ENCODE data around the gene EXPH5.

The EXPH5 gene

DNA sequence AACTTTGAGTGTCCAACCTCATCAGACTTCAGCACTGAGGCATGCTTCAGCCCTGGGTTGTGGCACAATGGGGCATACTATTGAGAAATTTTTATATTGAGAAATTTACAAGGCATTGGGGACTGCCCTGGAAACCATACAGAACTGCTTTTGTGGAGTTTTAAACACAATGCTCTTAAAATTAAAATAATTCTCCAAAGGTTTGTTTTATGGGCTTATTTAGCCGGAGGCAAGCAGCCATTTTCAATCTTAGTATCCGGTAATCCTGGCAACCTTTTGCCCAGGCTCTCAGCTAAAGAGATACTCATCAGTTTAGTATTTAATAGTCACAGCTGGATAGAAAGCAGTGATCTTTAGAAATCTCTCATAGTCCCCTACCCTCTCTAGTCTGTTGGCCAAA, 3.1 kb upstream of the EXPH5 start:
- Histone ChIP-seq H3K27ac (ENCODE audit: extremely low read depth, low read depth, low read length) (no peak overlapping the region), H3K9me3 (ENCODE audit: control insufficient read depth, insufficient read depth, low read depth, low read length) (no peaks in the 10 kb centered on the region), H3K36me3 (ENCODE audit: control insufficient read depth in 2 of 2, insufficient read depth in 1 of 2, low read length in 2 of 2) (no peaks in the 10 kb centered on the region), H3K4me1 (ENCODE audit: control insufficient read depth, insufficient read depth, low read length) (no peaks in the 10 kb centered on the region), H3K4me3 (ENCODE audit: low read depth, low read length) (no peak overlapping the region)
- TF ChIP-seq ZIC2 (tag by site-specific recombination; IDR thresholded peaks at IDR 0.05), result no peak
- no peak for TF ChIP-seq ZNF138 (tag by site-specific recombination; IDR thresholded peaks at IDR 0.05; ENCODE audit: borderline replicate concordance)
- TF ChIP-seq ZNF707 (tag by site-specific recombination; IDR thresholded peaks at IDR 0.05), result no peak
- TF ChIP-seq, protein P1, sequence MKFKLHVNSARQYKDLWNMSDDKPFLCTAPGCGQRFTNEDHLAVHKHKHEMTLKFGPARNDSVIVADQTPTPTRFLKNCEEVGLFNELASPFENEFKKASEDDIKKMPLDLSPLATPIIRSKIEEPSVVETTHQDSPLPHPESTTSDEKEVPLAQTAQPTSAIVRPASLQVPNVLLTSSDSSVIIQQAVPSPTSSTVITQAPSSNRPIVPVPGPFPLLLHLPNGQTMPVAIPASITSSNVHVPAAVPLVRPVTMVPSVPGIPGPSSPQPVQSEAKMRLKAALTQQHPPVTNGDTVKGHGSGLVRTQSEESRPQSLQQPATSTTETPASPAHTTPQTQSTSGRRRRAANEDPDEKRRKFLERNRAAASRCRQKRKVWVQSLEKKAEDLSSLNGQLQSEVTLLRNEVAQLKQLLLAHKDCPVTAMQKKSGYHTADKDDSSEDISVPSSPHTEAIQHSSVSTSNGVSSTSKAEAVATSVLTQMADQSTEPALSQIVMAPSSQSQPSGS (tag by site-specific recombination; IDR thresholded peaks at IDR 0.05; ENCODE audit: low read depth), result no peak
- no peak for TF ChIP-seq ZNF354C (tag by site-specific recombination; IDR thresholded peaks at IDR 0.05; ENCODE audit: borderline replicate concordance, low read depth)
- TF ChIP-seq ZNF626 (tag by site-specific recombination; IDR thresholded peaks at IDR 0.05), result no peak
- no peak for TF ChIP-seq HOXA7 (CRISPR knock-in tag; IDR thresholded peaks at IDR 0.05; ENCODE audit: borderline replicate concordance)
- TF ChIP-seq ZBTB1 (tag by site-specific recombination; IDR thresholded peaks at IDR 0.05), result no peak
- TF ChIP-seq ZNF24 (tag by site-specific recombination; IDR thresholded peaks at IDR 0.05), result no peak
- TF ChIP-seq, protein P2, sequence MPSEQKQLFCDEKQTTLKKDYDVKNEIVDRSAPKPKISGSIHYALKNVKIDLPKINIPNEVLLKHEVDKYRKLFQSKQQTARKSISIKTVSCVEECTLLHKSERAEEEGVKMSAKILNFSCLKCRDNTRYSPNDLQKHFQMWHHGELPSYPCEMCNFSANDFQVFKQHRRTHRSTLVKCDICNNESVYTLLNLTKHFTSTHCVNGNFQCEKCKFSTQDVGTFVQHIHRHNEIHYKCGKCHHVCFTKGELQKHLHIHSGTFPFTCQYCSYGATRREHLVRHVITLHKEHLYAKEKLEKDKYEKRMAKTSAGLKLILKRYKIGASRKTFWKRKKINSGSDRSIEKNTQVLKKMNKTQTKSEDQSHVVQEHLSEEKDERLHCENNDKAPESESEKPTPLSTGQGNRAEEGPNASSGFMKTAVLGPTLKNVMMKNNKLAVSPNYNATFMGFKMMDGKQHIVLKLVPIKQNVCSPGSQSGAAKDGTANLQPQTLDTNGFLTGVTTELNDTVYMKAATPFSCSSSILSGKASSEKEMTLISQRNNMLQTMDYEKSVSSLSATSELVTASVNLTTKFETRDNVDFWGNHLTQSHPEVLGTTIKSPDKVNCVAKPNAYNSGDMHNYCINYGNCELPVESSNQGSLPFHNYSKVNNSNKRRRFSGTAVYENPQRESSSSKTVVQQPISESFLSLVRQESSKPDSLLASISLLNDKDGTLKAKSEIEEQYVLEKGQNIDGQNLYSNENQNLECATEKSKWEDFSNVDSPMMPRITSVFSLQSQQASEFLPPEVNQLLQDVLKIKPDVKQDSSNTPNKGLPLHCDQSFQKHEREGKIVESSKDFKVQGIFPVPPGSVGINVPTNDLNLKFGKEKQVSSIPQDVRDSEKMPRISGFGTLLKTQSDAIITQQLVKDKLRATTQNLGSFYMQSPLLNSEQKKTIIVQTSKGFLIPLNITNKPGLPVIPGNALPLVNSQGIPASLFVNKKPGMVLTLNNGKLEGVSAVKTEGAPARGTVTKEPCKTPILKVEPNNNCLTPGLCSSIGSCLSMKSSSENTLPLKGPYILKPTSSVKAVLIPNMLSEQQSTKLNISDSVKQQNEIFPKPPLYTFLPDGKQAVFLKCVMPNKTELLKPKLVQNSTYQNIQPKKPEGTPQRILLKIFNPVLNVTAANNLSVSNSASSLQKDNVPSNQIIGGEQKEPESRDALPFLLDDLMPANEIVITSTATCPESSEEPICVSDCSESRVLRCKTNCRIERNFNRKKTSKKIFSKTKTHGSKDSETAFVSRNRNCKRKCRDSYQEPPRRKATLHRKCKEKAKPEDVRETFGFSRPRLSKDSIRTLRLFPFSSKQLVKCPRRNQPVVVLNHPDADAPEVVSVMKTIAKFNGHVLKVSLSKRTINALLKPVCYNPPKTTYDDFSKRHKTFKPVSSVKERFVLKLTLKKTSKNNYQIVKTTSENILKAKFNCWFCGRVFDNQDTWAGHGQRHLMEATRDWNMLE (tag by site-specific recombination; conservative IDR thresholded peaks at IDR 0.05; ENCODE audit: low read depth), result no peak
- no peak for TF ChIP-seq SCRT1 (tag by site-specific recombination; IDR thresholded peaks at IDR 0.05; ENCODE audit: borderline replicate concordance)
- no peak for TF ChIP-seq ZNF670 (tag by site-specific recombination; IDR thresholded peaks at IDR 0.05; ENCODE audit: low read depth)
- no peak for TF ChIP-seq ZNF341 (tag by site-specific recombination; IDR thresholded peaks at IDR 0.05; ENCODE audit: low read depth)
- CTCF ChIA-PET, result no interaction called here
- POLR2A ChIA-PET, result no interaction called here

DNA sequence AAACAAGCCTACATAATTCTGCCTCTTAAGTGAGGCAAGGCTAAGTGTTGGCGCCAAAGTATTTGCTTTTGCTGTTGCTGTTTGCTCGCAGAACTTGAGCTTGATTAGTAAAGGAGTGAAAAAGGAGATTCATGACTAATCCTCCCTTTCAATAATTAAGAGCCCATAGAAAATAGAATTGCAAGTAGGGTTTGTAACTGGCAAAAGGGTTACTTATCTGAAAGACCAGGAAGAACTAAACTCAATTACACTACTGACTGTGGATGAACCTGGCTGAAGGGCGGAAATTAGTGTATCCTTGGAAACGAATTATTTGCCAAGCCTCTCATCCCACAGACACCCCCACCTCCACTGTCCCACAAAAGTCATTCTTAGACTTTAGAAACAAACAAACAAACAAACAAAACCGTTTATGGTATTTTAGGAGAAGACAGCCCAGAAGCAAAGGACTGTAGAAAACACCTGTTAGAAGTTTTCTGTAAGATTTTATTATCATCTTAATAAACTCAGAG, 411 bp upstream of the EXPH5 start:
- no peaks in the 10 kb centered on the region for H3K4me1 ChIP-seq (ENCODE audit: control insufficient read depth, insufficient read depth, low read length)
- ChIA-PET POLR2A (interaction anchor here (0.7 to 1.7 kb wide), 6 partner anchors 13 to 96 kb away, joined by 3 to 7 read pairs (median 5); partner anchors contain the start of gene POGLUT3), CTCF (no interaction called here)
- no peaks in the 10 kb centered on the region for H3K9me3 ChIP-seq (ENCODE audit: control insufficient read depth, insufficient read depth, low read depth, low read length)
- no peak overlapping the region for H3K27ac ChIP-seq (ENCODE audit: extremely low read depth, low read depth, low read length)
- no peaks in the 10 kb centered on the region for H3K36me3 ChIP-seq (ENCODE audit: control insufficient read depth in 2 of 2, insufficient read depth in 1 of 2, low read length in 2 of 2)
- H3K4me3 ChIP-seq (ENCODE audit: low read depth, low read length), result peak overlapping the region; percentile 8; the same call in 1 of the 2 replicates
- no peak for TF ChIP-seq ZNF23 (tag by site-specific recombination; IDR thresholded peaks at IDR 0.05; ENCODE audit: borderline replicate concordance)
- TF ChIP-seq ZSCAN30 (tag by site-specific recombination; IDR thresholded peaks at IDR 0.05), result 0 out of 2 replicates have a peak, but pooled peaks have one; percentile 18
- peak; percentile 54; the same call in 1 of the 2 replicates for TF ChIP-seq WT1 (tag by site-specific recombination; IDR thresholded peaks at IDR 0.05)
- peak; percentile 13; the same call in 1 of the 2 replicates for TF ChIP-seq SP7 (tag by site-specific recombination; IDR thresholded peaks at IDR 0.05)
- TF ChIP-seq, protein P3, sequence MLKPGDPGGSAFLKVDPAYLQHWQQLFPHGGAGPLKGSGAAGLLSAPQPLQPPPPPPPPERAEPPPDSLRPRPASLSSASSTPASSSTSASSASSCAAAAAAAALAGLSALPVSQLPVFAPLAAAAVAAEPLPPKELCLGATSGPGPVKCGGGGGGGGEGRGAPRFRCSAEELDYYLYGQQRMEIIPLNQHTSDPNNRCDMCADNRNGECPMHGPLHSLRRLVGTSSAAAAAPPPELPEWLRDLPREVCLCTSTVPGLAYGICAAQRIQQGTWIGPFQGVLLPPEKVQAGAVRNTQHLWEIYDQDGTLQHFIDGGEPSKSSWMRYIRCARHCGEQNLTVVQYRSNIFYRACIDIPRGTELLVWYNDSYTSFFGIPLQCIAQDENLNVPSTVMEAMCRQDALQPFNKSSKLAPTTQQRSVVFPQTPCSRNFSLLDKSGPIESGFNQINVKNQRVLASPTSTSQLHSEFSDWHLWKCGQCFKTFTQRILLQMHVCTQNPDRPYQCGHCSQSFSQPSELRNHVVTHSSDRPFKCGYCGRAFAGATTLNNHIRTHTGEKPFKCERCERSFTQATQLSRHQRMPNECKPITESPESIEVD (tag by site-specific recombination; IDR thresholded peaks at IDR 0.05), result peak; percentile 85
- TF ChIP-seq PRDM1 (tag by site-specific recombination; IDR thresholded peaks at IDR 0.05), result 0 out of 2 replicates have a peak, but pooled peaks have one; percentile 13
- TF ChIP-seq, protein P4, sequence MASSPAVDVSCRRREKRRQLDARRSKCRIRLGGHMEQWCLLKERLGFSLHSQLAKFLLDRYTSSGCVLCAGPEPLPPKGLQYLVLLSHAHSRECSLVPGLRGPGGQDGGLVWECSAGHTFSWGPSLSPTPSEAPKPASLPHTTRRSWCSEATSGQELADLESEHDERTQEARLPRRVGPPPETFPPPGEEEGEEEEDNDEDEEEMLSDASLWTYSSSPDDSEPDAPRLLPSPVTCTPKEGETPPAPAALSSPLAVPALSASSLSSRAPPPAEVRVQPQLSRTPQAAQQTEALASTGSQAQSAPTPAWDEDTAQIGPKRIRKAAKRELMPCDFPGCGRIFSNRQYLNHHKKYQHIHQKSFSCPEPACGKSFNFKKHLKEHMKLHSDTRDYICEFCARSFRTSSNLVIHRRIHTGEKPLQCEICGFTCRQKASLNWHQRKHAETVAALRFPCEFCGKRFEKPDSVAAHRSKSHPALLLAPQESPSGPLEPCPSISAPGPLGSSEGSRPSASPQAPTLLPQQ (tag by site-specific recombination; IDR thresholded peaks at IDR 0.05), result peak; percentile 85
- no peak for TF ChIP-seq ZNF473 (tag by site-specific recombination; IDR thresholded peaks at IDR 0.05)
- TF ChIP-seq, protein P5, sequence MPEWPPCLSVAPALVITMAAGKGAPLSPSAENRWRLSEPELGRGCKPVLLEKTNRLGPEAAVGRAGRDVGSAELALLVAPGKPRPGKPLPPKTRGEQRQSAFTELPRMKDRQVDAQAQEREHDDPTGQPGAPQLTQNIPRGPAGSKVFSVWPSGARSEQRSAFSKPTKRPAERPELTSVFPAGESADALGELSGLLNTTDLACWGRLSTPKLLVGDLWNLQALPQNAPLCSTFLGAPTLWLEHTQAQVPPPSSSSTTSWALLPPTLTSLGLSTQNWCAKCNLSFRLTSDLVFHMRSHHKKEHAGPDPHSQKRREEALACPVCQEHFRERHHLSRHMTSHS (tag by site-specific recombination; IDR thresholded peaks at IDR 0.05), result no peak
- TF ChIP-seq, protein P6, sequence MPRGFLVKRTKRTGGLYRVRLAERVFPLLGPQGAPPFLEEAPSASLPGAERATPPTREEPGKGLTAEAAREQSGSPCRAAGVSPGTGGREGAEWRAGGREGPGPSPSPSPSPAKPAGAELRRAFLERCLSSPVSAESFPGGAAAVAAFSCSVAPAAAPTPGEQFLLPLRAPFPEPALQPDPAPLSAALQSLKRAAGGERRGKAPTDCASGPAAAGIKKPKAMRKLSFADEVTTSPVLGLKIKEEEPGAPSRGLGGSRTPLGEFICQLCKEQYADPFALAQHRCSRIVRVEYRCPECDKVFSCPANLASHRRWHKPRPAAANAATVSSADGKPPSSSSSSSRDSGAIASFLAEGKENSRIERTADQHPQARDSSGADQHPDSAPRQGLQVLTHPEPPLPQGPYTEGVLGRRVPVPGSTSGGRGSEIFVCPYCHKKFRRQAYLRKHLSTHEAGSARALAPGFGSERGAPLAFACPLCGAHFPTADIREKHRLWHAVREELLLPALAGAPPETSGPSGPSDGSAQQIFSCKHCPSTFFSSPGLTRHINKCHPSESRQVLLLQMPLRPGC (tag by site-specific recombination; IDR thresholded peaks at IDR 0.05), result 0 out of 2 replicates have a peak, but pooled peaks have one; percentile 30
